Measurements from ENCODE around the gene ABCG4.

DNA sequence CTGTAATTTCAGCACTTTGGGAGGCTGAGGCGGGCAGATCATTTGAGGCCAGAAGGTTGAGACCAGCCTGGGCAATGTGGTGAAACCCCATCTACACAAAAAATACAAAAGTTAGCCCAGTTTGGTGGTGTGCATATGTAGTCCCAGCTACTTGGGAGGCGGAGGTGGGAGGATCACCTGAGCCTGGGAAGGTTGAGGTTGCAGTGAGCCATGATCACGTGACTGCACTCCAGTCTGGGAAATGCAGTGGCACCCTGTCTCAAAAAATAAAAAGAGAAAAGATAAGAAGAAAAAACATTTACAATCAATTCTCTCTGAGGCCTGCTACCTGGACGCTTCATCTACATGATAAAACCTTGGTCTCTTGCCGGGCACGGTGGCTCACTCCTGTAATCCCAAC, 50.1 kb downstream of the ABCG4 start:
- TF ChIP-seq POLR2A (IDR thresholded peaks at IDR 0.05; ENCODE audit: low read length) (no peak), GATA1 (IDR thresholded peaks at IDR 0.05; ENCODE audit: low read depth, low read length) (no peak)
